Measurements from ENCODE around the gene CORO1C.

CORO1C gene

DNA sequence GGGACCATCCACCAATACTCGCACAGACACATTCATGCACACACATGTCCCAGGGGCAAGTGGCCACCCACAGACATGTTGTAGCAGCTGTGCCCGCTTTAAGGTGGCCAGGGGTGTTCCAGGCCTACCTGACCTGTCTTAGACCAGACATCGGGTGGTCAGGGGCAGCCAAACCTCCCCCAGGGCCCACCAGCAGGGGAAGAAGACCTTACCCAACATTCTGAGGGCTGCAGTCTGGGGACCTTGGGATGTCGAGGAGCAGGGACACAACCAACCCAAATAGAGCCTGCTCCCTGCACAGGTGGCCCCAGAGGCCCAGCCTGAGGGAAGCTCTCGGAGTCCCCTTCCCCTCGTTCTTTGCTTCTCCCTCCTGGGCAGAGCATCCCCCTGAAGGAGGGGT is 131.8 kb downstream of the CORO1C start:
- no peak overlapping the region for H3K4me3 ChIP-seq (ENCODE audit: low read length)
- H3K9ac ChIP-seq (ENCODE audit: low read length) = no peak overlapping the region
- no peaks in the 10 kb centered on the region for H3K36me3 ChIP-seq (ENCODE audit: control insufficient read depth, insufficient read depth, low read length)
- peaks cover 5% of the 10 kb centered on the region for H3K27me3 ChIP-seq (ENCODE audit: control insufficient read depth, insufficient read depth, low read length)
- H3K4me1 ChIP-seq (ENCODE audit: control insufficient read depth, insufficient read depth, low read length) = no peaks in the 10 kb centered on the region
- no peaks in the 10 kb centered on the region for H3K9me3 ChIP-seq (ENCODE audit: control insufficient read depth, low read length)

DNA sequence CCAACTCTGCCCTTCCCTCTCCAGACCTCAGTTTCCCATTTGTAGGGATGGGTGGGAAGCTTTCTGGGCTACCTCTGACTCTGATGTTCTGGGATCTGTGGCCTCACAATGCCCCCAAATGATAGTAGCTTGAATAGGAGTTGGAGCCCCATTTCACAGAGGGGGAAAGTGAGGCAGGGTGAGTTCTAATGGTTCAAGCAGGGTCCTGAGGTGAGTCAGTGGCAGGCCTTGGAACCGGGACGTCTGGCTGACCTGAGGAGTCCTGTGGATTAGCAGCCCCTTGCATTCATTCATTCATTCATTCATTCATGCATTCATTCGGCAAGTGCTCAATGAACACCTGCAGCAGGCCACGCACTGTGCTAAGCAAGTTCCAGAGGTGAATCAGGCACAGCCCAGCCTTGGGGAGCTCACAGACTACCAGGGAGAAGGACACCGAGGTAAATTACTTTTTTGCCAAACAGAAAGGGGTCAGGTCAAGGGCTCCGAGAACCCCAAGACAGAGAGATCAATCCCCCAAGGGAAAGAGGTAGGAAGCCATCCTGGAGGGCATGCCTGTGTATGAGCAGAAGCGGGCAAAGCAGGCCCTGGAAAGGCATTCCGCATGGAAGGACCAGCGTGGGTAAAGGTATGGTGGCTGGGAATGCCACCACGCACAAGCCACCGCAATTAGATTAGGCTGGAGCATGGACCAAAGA is 132.6 kb downstream of the CORO1C start:
- no peak overlapping the region for H3K9ac ChIP-seq (ENCODE audit: low read length)
- H3K36me3 ChIP-seq (ENCODE audit: control insufficient read depth, insufficient read depth, low read length) = no peaks in the 10 kb centered on the region
- H3K9me3 ChIP-seq (ENCODE audit: control insufficient read depth, low read length) = no peaks in the 10 kb centered on the region
- H3K27me3 ChIP-seq (ENCODE audit: control insufficient read depth, insufficient read depth, low read length) = peaks cover 5% of the 10 kb centered on the region
- no peaks in the 10 kb centered on the region for H3K4me1 ChIP-seq (ENCODE audit: control insufficient read depth, insufficient read depth, low read length)
- H3K4me3 ChIP-seq (ENCODE audit: low read length) = no peak overlapping the region

DNA sequence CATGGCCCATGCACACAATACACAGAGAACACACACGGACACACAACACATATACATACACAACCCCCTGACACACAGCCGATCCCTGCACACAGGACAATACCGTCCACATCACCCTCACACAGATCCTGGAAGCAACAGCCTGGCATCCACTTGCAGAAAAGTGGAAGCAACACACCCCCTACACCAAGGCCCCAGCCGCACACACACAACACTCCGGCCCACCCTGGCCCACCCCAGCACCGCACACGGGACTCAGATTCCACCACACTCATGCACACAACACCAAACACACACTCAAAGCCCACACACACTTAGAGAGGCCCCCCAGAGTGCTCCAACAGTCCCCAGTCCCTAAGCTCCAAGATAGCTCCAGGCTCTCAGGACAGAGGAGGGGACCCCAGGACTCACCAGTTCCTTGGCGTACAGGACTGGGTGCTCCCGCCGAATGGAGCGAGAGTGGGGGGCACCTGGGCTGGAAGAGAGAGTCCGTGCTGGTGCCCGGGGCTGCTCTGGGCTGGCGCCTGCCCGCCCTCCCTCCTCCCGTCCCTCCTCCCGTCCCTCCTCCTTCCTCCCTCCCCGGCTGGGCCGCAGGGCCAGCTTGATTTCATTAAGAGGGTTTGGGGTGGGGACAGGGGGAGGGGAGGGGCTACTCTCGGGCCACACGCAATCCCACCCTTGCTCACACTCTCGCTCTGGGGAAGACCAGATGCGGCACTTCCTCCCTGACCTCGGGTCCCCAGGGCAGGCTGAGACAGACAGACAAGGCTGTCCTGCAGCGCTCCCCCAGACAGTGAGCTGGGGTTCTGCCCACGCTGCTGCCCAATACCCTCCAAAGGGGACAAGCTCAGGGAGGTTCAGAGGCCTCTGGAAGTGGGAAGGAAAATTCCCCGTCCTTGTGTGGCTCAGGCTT is 133.5 kb downstream of the CORO1C start, which contains the start of gene TMEM119:
Gene TMEM119 (minus strand): TSS at position 526 of the 913 bp plus-strand sequence. CDS start 5,701 bp downstream, outside the sequence.
- no peaks in the 10 kb centered on the region for H3K36me3 ChIP-seq (ENCODE audit: control insufficient read depth, insufficient read depth, low read length)
- H3K27me3 ChIP-seq (ENCODE audit: control insufficient read depth, insufficient read depth, low read length) = peaks cover 5% of the 10 kb centered on the region
- H3K9ac ChIP-seq (ENCODE audit: low read length) = no peak within 1 kb of the TSS
- no peaks in the 10 kb centered on the region for H3K9me3 ChIP-seq (ENCODE audit: control insufficient read depth, low read length)
- H3K4me3 ChIP-seq (ENCODE audit: low read length) = no peak within 1 kb of the TSS
- H3K4me1 ChIP-seq (ENCODE audit: control insufficient read depth, insufficient read depth, low read length) = no peaks in the 10 kb centered on the region

DNA sequence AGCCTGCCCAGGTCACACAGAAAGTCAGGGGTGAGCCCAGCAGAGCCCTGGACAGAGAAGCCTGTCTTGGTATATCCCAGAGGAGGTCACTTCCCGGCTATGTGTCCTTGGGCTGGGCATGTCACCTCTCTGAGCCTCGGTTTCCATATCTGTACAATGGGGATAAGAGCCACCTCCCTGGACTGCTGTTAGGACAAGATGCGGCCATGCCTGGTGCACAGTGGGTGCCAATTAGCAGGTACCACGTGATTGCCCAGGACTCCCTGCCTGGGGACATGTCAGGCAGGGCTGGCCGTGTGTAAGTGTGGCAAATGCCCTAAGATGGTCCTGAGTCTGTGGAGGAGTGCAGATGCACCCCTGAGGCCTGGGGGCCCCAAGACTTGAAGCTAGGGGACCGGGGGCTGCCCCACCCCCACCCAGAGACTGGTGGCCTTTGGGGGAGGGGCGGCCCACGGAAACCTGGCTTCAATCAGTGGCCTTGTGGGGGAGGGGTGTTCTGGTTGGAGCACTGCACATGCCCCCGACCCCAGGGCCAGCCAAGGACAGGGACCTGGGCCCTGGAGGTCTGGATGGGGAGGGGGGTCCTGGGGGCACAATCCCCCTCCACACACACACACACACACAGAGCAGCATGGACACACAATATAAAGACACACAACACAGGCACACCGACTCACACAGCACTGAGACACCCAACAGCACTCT is 134.3 kb downstream of the CORO1C start:
- Histone ChIP-seq H3K9ac (ENCODE audit: low read length) (no peak overlapping the region), H3K4me1 (ENCODE audit: control insufficient read depth, insufficient read depth, low read length) (no peaks in the 10 kb centered on the region), H3K27me3 (ENCODE audit: control insufficient read depth, insufficient read depth, low read length) (peaks cover 5% of the 10 kb centered on the region), H3K36me3 (ENCODE audit: control insufficient read depth, insufficient read depth, low read length) (no peaks in the 10 kb centered on the region), H3K9me3 (ENCODE audit: control insufficient read depth, low read length) (no peaks in the 10 kb centered on the region), H3K4me3 (ENCODE audit: low read length) (no peak overlapping the region)

DNA sequence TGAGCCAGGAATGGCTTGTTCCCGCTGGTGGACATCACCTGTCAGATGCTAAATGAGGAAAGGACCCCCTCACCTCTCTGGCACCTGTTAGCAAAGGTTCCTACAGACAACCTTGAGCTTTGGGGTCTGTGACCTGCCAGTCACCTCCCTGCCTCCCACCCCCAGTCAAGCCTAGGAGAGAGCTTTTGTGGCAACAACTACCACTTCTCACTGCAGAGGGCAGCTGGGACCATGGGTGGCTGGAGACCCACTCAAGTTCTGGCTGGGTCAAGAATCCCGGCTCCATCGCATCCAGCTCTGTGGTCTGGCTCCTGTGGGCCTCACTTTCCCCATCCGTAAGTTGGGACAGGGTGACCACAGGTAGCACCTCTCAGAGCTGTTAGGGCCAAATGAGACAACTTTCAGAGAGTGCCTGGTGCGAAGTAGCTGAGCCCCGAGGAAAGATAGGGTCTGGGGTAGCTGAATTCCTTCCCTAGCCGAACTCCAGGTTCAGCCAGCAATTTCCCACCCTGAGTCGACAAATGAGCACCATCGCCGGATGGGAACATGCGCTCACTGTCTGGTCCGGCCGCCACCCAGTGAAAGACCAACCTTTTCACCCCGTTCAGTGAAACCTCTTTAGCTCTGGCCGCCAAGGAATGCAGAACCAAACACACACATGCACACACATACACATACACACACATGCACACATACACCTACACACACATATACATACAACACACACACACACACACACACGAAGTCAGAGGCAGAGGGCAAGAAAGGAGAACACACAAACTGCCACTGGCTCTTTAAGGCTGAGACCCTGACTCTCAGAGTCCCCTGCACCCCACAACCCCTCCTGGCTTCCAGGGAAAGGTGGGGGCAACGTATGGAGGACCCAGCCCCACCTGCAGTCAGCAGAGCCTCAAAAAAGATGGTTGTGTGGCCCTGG is 135.3 kb downstream of the CORO1C start:
- no peaks in the 10 kb centered on the region for H3K4me1 ChIP-seq (ENCODE audit: control insufficient read depth, insufficient read depth, low read length)
- H3K4me3 ChIP-seq (ENCODE audit: low read length) = no peak overlapping the region
- no peak overlapping the region for H3K9ac ChIP-seq (ENCODE audit: low read length)
- no peaks in the 10 kb centered on the region for H3K36me3 ChIP-seq (ENCODE audit: control insufficient read depth, insufficient read depth, low read length)
- H3K27me3 ChIP-seq (ENCODE audit: control insufficient read depth, insufficient read depth, low read length) = peaks cover 5% of the 10 kb centered on the region
- H3K9me3 ChIP-seq (ENCODE audit: control insufficient read depth, low read length) = no peaks in the 10 kb centered on the region

Measured in mucosa of stomach (tissue), 1 donor.